Stimulated activated CD8-positive, alpha-beta memory T cell treated with anti-CD3 and anti-CD28 coated beads, Interleukin-12 subunit alpha, Interleukin-12 subunit beta, amount 100 ng/mL, for 24 hours (primary cell): ENCODE measurements around the gene SCFD2.
"Not testable (repeated sequence)": the region's sequence is repeated elsewhere in the genome, so short reads cannot be mapped to it uniquely, and the experiment has no call there.

ENCODE experiments used
- DNase-seq: peaks from one replicate; pipeline ENCODE4 v3.0.0-alpha.2; 2020; ENCODE audit errors: extremely low read depth

The SCFD2 gene

DNA sequence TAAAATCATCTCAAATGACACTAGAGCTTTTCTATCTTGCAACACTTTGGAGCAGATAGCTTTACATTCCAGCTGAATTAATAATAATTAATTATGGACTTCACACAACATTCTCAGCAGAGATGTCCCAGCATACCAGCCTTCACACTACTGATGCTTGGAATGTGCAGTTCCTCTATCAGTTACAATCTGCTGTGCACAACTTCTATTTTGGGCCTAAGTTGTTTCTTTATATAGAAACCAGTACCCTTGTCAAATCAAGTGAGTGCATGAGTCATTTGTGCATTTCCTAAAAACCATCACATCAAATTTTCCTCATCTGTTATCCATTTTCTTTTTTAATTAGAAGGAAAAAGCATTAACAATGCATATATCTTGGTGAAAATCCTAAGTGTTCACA, 512.5 kb downstream of the SCFD2 start:
- DNase-seq: no peak

DNA sequence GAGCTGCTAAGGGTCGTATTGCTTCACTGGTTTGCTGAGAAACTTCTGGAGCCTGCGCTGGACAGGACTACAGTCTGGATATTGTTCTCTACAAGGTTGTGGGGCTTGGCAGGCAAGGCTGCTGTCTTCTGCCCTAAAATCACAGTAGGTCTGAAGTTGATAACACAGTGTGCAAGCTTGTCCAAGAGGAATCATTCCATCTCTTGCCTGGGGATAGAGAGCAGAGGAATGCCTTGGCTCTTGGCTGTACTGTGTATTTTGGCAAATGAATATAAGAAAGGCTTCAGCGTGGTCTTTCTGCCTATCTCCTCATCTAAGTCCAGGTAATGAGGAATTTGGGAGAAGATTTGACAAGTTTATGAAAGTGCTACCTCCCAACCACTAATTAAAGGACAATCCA, 513.1 kb downstream of the SCFD2 start:
- no peak for DNase-seq

DNA sequence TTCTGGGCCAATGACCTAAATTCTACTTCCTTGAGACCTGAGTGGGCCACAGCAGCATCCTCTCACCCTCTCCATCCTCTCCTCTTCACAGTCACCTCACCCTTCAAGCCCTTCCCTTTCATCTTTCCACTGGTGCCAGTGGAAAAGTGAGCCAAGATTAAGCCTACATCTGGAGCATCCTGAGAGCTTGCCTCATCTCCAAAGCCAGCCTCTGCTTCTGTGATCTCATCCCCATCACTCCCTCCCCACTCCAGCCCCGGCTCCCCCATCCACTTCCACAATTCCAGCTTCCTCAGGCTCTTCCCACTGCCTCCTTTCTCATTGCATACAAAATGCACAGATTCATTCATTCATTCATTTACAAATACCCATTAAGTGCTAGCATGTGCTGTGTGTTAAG, 513.8 kb downstream of the SCFD2 start:
- no peak for DNase-seq

DNA sequence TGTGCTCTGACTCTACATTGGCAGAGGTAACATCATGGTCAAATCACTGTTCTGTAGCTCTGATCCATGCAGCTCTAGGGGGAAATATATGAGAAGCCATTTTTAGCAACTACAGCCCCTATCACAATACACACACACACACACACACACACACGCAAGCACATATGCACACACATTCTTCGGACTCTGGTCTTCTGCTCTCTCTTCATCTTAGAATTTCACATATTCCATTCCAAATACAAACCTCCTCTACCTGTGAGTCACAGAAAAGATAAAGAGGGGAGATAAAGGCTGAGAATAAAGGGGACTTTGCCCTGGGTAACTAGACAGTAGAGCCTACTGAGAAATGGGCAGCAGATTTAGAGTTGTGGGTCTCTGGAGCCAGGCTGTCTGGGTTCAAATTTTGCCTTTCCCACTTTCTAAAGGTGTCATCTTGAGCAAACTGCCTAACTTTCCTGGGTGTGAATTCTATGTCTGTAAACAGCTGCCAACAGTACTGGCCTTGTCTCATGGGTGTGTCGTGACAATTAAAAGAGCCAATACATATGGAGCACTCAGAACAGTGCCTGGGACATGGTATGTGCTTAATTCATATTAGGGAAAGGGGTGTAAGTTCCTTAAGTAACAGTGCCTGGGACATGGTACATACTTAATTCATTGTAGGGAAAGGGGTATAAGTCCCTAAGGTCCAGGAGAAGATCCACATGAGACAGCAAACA, 515.3 kb downstream of the SCFD2 start:
- DNase-seq: no peak

DNA sequence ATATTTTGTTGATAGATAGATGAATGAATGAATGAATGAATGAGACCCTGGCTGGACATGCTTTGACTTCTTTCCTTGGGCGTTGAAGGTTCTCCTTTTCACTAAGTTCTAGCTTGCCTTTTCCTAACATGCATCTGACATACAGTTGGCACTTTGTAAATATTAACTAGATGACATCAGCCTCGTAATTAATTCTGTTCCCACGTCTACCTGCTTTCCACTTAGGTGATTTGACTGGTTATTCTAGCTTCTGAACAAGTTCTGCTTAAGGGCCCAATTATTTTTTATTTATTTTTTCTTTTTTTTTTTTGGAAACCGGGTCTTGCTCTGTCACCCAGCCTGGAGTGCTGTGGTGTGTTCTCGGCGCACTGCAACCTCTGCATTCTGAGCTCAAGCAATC, 517.6 kb downstream of the SCFD2 start:
- no peak for DNase-seq

GRCh38 chr4:52846502-52846901, 519.4 kb downstream of the SCFD2 start:
- no peak for DNase-seq

GRCh38 chr4:52844596-52844995, 521.3 kb downstream of the SCFD2 start:
- DNase-seq: no peak

DNA sequence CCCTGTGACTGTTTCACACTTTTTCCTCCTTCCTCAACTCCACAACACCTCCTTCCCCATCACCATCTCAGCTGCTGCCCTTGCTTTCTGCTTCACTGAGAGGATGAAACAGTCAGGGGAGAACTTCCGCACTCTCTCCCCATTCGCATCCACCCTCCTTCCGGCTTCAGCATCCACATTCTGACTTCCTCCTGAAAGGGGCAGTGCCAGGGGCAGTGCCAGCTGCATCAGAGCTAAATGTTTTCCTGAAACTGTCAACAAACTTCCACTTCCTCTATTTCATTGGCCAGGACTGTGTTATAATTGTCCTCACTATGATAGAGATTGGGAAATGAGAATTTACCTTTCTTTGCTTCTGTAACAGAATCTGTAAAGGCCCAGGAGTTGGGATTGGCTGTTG, 521.9 kb downstream of the SCFD2 start:
- DNase-seq: no peak

GRCh38 chr4:52843351-52843750, 522.5 kb downstream of the SCFD2 start:
- DNase-seq: no peak

DNA sequence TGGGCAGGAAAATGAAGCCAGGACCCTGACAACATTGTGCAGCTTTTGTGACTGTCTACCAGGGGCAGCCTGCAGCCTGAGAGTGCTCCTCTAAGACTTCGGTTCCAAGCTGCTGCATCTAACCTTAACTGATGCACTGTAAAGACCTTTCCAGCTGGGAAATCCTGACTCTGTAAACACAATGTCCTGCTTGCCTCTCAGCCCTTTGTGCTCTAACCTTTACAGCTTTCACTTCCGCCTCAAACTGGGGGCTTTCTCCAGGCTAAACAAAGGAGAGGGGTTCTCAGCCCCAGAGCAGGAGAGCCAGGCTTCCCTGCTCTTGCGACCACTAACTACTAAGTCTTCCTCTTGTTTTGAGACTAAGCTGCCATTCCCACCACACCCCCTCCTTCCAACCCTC, 523.1 kb downstream of the SCFD2 start:
- DNase-seq: no peak

DNA sequence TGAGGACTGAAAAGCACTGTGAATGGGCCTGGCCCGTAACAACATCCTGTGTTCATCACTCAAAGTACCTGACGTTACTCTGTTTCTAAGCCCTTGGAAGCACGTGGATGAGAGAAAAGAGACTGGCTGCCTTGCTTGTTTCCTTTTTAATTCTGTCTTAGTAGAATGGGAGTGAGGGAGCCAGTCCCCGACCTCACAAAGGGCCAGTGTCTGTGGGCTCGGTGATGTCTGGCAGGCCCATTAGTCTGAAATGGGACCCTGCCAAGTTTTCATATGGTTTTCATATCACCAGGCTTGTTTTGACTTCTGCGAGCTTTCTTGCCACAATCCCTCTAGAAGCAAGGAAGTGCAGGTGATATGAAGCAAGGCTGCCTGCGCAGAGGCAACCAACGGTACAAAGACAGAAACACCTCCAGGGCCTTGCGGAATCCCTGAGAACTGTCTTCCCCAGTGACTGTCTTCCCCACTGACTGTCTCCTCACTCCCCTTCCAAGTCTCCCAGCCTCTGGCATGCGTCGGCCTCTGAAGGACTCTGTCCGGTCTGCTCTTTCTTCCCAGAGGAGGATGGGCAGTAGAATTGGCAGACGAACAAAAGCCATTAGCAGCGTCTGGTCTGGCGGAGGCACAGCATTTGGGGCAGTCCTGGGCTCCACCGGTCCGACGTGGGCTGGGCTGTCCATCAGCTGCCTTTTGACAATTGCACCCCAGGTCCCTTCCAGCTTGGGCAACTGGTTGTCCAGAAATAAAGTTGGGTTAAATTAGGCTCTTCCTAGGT, 524.0 kb downstream of the SCFD2 start:
- DNase-seq: no peak

- DNase-seq: no peak
These were observed 525.1 kb downstream of the SCFD2 start for GRCh38 chr4:52840531-52841370.

DNA sequence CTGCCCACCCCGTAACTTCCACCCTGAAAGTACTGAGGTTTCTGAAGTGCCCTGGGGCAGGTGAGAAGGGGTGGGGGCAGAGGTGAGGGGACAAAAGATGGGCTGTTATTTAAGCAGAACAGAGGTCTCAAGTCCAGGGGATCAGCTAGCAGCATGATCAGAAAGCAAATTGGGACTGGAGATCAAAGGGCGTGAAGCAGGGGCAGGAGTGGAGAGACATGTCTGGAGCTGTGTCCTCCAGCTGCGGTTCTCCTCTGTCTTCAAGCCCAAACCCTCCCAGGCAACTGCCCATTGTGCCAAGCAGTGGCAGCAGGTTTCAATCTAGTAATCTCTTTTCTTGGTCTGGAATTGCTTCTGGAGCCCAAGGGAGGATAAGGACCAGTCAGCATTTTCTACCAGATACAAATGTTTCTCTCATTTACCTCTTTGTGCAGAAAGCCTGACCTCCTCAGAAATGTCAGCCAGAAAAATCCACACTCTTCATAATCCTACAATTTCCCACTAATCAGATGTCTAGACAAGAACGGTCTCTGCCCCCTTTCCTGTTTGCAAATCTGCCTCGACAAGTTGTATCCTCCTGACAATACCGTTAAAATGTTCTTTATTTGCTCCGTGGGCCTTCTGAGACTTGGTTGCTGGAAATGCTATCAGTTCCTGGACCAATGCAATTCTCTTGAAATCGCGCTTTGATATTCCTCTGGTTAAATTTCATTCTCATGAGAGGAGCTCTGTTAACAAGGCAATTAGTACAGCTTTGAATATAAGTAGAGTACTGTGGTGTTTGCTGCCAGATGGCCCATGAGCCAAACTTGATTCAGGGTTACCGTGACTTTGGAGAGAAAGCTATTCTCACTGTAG, 526.9 kb downstream of the SCFD2 start:
- DNase-seq: no peak

DNA sequence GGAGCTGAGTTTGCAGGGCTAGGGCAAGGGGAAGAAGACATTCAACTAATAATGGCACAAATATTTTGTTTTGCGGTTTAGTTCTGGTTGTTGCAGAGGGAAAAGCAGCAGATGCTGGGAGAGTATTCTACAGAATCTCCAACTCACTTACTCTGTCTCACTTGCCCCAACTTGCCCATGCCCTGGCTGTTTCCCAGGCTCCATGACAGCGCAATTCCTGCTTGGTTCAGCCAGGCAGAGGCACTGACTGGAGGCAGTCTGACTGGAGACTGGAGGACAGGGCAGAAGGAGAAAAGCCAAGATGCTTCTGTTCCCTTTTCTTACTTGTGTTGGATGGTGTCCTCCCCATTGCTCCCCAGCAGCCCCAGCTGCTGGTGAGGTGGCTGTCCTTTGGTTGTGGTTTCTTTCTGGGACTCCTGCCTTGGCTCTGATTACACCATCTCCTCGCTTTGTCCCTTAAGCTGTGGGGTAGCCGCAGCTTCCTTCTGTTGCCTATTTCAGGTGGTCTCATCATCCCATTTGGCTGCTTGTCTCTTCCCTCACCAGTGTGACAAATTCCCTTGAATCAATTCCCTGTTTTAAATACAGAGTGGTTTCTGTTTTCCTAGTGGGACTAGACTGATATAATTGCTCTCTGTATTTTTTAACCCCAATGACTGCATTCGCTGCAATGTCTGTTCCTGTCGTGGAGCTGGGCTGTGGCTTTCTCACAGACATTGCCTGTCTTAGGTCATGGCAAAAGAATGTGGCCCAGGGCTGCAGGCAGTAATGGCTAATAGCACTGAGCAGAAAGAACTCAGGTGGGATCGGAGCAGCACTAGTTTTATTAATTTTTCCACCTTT, 527.9 kb downstream of the SCFD2 start:
- DNase-seq: no peak

DNA sequence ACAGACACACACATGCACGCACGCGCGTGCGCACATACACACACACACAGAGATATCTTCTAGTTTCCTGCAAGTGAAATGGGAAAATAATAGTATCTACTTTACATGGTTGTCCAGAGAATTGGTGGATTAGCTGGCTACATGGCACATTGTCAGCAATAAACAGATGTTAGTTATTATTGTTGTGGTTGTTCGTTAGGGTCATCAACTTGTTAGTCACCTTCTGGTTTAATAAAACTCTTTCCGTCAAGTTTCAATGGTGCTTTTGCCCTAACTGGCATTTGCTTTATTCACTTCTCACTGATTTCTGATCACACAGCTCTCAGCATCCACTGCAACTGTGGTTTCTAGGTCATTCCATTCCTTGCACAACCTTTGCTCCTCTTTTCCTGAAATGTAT, 529.2 kb downstream of the SCFD2 start:
- DNase-seq: no peak

DNA sequence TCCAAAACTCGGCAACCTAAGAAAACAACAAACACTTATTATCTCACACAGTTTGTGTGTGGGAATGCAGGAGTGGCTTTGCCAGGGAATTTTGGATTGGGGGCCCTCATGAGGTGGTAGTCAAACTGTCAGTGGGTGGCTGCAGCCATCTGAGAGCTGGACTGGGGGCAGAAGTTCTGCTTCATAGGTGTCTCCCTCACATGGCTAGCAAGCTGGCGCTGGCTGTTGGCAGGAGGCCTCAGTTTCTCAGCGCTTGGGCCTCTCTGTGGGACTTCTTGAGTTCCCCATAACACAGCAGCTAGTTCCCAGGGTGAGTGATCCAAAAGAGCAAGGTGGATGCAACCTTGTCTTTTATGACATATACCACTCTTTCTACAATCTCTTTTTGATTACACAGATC, 529.7 kb downstream of the SCFD2 start:
- no peak for DNase-seq

DNA sequence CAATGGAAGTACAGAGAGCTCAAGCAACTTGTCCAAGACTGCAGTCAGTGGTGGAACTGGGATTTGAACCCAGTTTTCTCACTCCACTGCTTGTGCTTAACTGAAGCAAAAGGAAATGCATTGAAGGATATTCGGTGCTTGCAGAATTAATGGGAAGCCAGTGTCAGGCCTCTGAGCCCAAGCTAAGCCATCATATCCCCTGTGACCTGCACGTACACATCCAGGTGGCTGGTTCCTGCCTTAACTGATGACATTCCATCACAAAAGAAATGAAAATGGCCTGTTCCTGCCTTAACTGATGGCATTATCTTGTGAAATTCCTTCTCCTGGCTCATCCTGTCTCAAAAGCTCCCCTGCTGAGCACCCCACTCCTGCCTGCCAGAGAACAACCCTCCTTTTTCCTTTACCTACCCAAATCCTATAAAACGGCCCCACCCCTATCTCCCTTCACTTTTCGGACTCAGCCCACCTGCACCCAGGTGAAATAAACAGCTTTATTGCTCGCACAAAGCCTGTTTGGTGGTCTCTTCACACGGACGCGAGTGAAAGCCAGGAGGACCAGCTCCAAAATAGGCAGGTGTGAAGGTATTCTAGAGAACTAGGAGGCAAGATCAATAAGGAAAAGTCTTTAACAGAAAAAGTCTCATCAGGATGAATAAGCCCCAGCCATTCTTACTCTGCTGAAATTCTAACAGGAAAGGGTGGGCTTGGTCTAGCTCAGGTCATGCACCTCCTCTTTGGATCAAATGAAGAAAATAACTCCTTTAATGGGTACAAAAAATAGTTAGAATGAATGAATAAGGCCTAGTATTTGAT, 531.0 kb downstream of the SCFD2 start:
- not testable (repeated sequence) for DNase-seq

- DNase-seq: no peak
These were observed 531.8 kb downstream of the SCFD2 start for GRCh38 chr4:52833941-52834525.

GRCh38 chr4:52825460-52826090, 540.3 kb downstream of the SCFD2 start:
- no peak for DNase-seq
